GM12872 (cell line): ENCODE results near the gene HIKESHI.

ENCODE experiments used
- TF ChIP-seq, protein P1 (sequence below): IDR thresholded peaks from 3 replicates; pipeline ENCODE4 v1.5.1; 2011; ENCODE audit warnings: low read depth, mild to moderate bottlenecking, low read length, moderate library complexity; ENCODE audit not compliant: insufficient read depth

The HIKESHI gene

DNA sequence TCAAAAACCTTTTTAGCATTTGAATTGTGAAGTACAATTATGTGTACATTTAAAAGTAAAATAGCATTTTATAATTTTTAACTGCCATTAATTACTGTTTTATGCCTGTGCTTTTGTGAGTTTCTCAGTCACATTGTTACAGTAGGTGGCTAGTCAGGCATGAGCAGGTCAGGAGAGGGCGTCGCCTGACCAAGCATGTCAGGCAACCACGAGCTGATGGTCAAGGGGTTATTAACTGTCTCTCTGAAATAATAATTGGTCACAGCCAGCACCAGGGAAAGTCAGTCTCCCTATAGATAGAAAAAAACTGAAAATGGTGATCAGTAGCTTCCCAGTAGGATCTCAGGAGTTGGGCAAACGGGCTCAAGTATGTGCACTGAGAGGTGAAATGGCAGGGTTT is 53.2 kb downstream of the HIKESHI start:
- TF ChIP-seq, protein P1, sequence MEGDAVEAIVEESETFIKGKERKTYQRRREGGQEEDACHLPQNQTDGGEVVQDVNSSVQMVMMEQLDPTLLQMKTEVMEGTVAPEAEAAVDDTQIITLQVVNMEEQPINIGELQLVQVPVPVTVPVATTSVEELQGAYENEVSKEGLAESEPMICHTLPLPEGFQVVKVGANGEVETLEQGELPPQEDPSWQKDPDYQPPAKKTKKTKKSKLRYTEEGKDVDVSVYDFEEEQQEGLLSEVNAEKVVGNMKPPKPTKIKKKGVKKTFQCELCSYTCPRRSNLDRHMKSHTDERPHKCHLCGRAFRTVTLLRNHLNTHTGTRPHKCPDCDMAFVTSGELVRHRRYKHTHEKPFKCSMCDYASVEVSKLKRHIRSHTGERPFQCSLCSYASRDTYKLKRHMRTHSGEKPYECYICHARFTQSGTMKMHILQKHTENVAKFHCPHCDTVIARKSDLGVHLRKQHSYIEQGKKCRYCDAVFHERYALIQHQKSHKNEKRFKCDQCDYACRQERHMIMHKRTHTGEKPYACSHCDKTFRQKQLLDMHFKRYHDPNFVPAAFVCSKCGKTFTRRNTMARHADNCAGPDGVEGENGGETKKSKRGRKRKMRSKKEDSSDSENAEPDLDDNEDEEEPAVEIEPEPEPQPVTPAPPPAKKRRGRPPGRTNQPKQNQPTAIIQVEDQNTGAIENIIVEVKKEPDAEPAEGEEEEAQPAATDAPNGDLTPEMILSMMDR, result no peak

DNA sequence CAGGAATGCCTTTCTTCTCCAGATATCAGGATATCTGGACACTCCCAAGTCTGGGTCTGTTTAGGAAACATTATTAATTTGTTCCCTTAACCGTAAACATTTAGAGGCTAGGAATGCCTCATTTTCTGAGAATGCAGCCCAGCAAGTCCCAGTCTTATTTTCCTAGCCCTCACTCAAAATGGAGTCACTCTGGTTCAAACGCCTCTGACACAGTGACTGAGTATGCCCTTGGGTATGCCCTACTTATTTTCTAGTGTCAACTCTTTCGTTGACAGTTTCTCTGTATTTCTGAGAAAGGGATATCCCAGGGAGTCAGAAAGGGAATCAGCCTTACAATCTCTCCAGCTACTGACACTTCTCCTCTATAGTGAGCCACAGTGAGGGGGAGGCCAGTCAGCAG is 56.7 kb downstream of the HIKESHI start:
- TF ChIP-seq, protein P1, result no peak

DNA sequence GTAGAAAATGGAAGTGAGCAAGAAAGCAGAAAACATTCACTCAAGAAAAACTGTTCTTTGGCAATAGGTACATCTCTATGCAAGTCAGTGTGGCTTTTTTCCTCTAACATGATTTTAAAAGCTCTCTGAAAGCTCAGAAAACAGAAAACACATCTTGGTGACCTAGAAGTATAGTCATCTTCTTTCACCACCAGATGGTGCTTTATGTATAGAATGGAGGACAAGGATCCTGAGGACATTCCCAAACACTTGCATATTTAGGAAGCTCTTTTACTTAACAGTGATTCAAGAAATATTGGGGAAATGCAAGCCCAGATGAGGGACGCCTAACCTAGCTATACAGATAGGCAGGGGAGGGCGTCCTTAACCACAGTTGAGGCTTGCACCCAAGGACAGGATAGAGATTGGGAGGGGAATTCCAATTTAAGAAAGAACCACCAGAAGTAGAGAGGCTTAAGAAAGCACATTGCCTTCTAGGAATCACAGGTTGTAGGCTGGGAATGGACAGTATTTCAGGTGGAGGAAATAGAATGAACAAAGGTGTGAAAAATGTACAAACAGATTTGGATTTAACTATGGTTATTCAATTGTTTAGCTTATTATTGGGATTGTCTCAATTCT is 58.8 kb downstream of the HIKESHI start:
- TF ChIP-seq, protein P1, result no peak

DNA sequence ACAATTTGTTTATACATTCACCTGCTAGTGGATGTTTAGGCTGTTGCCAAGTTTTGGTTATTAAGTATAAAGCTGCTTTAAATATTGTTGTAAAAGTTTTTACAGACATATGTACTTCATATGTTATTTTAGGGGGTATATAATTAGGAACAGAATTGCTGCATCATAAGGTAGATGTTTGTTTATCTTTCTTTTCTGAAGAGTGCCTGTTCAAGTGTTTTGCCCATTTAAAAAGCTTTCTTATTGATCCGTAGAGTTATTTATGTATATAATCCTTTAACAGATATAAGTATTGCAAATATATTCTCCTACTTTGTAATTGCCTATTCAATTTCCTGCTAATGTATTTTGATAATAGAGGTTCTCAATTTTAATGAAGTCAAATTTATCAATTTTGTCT is 61.4 kb downstream of the HIKESHI start:
- TF ChIP-seq, protein P1, result no peak

DNA sequence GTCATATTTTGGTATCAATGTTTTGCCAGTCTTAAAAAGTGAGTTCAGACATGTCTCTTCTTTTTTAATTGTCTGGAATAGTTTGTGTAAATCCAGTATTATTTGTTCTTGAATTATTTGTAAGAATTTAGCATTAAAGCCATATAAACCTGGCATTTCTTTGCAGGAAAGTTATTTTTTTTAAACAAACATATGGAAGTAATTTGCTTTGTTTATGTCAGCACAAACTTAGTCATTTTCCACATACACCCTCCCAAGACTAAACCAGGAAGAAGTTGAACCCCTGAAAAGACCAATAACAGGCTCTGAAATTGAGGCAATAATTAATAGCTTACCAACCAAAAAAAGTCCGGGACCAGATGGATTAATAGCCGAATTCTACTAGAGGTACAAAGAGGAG is 63.5 kb downstream of the HIKESHI start:
- TF ChIP-seq, protein P1, result no peak

DNA sequence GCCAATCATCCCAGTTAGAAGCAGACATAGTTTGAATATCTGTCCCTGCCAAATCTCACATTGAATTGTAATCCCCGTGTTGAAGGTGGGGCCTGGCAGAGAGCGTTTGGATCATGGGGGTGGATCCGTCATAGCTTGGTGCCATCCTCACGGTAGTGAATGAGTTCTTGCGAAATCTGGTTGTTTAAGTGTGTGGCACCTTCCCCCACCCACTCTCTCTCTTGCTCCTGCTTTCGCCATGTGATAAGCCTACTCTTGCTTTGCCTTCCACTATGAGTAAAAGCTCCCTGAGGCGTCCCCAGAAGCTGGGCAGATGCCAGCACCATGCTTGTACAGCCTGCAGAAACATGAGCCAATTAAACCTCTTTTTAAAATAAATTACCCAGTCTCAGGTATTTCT is 67.6 kb downstream of the HIKESHI start:
- TF ChIP-seq, protein P1, result no peak

DNA sequence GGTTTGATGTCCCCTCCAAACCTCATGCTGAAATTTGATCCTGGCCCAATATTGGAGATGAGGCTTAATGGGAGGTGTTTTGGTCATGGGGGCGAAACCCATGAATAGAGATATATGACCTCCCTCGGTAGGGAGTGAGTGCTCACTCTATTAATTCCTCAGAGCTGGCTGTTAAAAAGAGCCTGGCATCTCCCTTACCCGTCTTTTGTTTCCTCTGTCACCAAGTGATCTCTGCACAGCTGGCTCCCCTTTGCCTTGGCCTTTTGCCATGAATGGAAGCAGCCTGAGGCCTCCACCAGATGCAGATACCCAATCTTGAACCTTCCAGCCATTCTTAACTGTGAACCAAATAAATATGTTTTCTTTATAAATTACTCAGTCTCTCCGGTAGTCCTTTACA is 68.1 kb downstream of the HIKESHI start:
- TF ChIP-seq, protein P1, result no peak
